Measurements from ENCODE around the gene UNKL.

- TF ChIP-seq, protein P1, sequence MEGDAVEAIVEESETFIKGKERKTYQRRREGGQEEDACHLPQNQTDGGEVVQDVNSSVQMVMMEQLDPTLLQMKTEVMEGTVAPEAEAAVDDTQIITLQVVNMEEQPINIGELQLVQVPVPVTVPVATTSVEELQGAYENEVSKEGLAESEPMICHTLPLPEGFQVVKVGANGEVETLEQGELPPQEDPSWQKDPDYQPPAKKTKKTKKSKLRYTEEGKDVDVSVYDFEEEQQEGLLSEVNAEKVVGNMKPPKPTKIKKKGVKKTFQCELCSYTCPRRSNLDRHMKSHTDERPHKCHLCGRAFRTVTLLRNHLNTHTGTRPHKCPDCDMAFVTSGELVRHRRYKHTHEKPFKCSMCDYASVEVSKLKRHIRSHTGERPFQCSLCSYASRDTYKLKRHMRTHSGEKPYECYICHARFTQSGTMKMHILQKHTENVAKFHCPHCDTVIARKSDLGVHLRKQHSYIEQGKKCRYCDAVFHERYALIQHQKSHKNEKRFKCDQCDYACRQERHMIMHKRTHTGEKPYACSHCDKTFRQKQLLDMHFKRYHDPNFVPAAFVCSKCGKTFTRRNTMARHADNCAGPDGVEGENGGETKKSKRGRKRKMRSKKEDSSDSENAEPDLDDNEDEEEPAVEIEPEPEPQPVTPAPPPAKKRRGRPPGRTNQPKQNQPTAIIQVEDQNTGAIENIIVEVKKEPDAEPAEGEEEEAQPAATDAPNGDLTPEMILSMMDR (IDR thresholded peaks at IDR 0.05; ENCODE audit: insufficient read depth, low read length, poor library complexity, severe bottlenecking): no peak
- no peak for TF ChIP-seq EZH2phosphoT487 (conservative IDR thresholded peaks at IDR 0.05; ENCODE audit: low read length)
Observed at GRCh38 chr16:1434644-1435592, 20.4 kb upstream of the UNKL start.
